Neural progenitor cell (in vitro differentiated cells): ENCODE measurements around the gene MAN1A1. TPM values are rescaled to one million over a fixed set of nuclear protein-coding genes. Genes with fewer than 3 reads are reported as not detected.

Experiments
- DNase-seq: peaks from one replicate; pipeline ENCODE4 v3.0.0-alpha.2; 2016; ENCODE audit warnings: low spot score
- H2AFZ ChIP-seq: fragments of 200-600 bp; sonication (generic); replicated peaks from 2 replicates; pipeline ENCODE4 v1.6.1; 2016; ENCODE audit warnings: antibody characterized with exemption
- H3F3A ChIP-seq: fragments of 200-600 bp; sonication (generic); 2 replicates; pipeline ENCODE4 v1.6.1; 2016; ENCODE audit warnings: antibody characterized with exemption, low read depth
- H3K27ac ChIP-seq: fragments of 200-600 bp; sonication (generic); 2 replicates; pipeline ENCODE4 v1.5.1; 2016; ENCODE audit warnings: mild to moderate bottlenecking
- H3K27me3 ChIP-seq: fragments of 200-600 bp; sonication (generic); 2 replicates; pipeline ENCODE4 v1.6.1; 2016; ENCODE audit warnings: mild to moderate bottlenecking, moderate library complexity
- H3K36me3 ChIP-seq: fragments of 200-600 bp; sonication (generic); 2 replicates; pipeline ENCODE4 v1.5.1; 2016
- H3K4me1 ChIP-seq: fragments of 200-600 bp; sonication (generic); 2 replicates; pipeline ENCODE4 v1.6.1; 2016; ENCODE audit warnings: mixed run types
- H3K4me2 ChIP-seq: fragments of 200-600 bp; sonication (generic); 2 replicates; pipeline ENCODE4 v1.6.1; 2016
- H3K4me3 ChIP-seq: fragments of 200-600 bp; sonication (generic); 2 replicates; pipeline ENCODE4 v1.5.1; 2016
- H3K79me2 ChIP-seq: fragments of 200-600 bp; sonication (generic); 2 replicates; pipeline ENCODE4 v1.6.1; 2016; ENCODE audit warnings: low read depth
- H3K9ac ChIP-seq: fragments of 200-600 bp; sonication (generic); 2 replicates; pipeline ENCODE4 v1.6.1; 2016
- H3K9me3 ChIP-seq: fragments of 200-600 bp; sonication (generic); 2 replicates; pipeline ENCODE4 v1.5.1; 2016; ENCODE audit warnings: low read depth
- H4K20me1 ChIP-seq: fragments of 200-600 bp; sonication (generic); 2 replicates; pipeline ENCODE4 v1.6.1; 2016; ENCODE audit warnings: low read depth
- H3K27ac Mint-ChIP-seq: 3 replicates; pipeline ENCODE4 v1.8.0; 2021; ENCODE audit warnings: mixed read lengths
- H3K27me3 Mint-ChIP-seq: 2 replicates; pipeline ENCODE4 v1.8.0; 2022; ENCODE audit warnings: low read depth, mild to moderate bottlenecking, inconsistent platforms, moderate library complexity, mixed read lengths; ENCODE audit not compliant: insufficient read depth
- H3K36me3 Mint-ChIP-seq: 3 replicates; pipeline ENCODE4 v1.8.0; 2021; ENCODE audit warnings: mixed read lengths
- H3K4me1 Mint-ChIP-seq: 3 replicates; pipeline ENCODE4 v1.8.0; 2021; ENCODE audit warnings: mixed read lengths
- H3K4me3 Mint-ChIP-seq: 3 replicates; pipeline ENCODE4 v1.8.0; 2021; ENCODE audit warnings: mild to moderate bottlenecking, moderate library complexity, mixed read lengths
- H3K9me3 Mint-ChIP-seq: 3 replicates; pipeline ENCODE4 v1.8.0; 2020; ENCODE audit warnings: mixed read lengths
- EZH2 ChIP-seq: fragments of 200-600 bp; sonication (generic); IDR thresholded peaks from 2 replicates; pipeline ENCODE4 v1.6.1; 2017; ENCODE audit warnings: antibody characterized with exemption, mild to moderate bottlenecking, moderate library complexity
- EZH2phosphoT487 ChIP-seq: fragments of 200-600 bp; sonication (generic); IDR thresholded peaks from 2 replicates; pipeline ENCODE4 v1.6.1; 2017; ENCODE audit warnings: antibody characterized with exemption
- total RNA-seq: library from RNA; depleted of rRNA; stranded (reverse); fragments of >200 nt; gene quantifications from 2 replicates; pipeline ENCODE4 v1.2.3, GENCODE V29; 2015; ENCODE audit warnings: low replicate concordance
- TF ChIP-seq, protein P1 (sequence below): fragments of 200-600 bp; sonication (generic); IDR thresholded peaks from 2 replicates; pipeline ENCODE4 v1.5.1; 2017; ENCODE audit warnings: antibody characterized with exemption, mild to moderate bottlenecking

Gene MAN1A1
- total RNA-seq, 1 donor from 2014 or later = 5.2 TPM

DNA sequence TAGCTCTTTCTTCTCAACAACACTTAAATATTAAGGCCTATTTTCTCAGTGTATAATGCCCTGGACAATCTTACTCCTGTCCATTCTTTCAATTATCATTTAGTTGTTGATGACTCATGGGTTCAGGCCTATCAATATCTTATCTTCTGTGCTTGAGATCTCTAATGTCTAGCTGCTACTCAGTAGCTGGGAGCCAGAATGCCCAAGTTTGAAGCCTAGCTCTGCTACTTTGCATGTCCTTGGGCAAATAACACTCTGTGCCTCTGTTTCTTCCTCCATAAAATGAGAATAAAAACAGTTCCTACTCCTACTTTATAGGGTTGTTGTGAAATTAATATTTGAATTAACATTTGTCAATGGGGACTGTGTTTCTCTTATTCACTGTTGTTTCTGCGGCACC lies 69.5 kb downstream of the MAN1A1 start:
- H3K36me3 Mint-ChIP-seq = no peaks in the 10 kb centered on the region
- no peaks in the 10 kb centered on the region for H3K9me3 Mint-ChIP-seq
- no peak overlapping the region for H3K27ac Mint-ChIP-seq
- Histone ChIP-seq H3K27me3 (no peaks in the 10 kb centered on the region), H3K79me2 (no peaks in the 10 kb centered on the region), H2AFZ (no peak overlapping the region), H3K9me3 (no peaks in the 10 kb centered on the region), H3K4me3 (no peak overlapping the region), H3F3A (no peaks in the 10 kb centered on the region), H3K4me1 (no peaks in the 10 kb centered on the region), H4K20me1 (no peaks in the 10 kb centered on the region), H3K27ac (no peak overlapping the region), H3K9ac (no peak overlapping the region), H3K4me2 (no peak overlapping the region), H3K36me3 (no peaks in the 10 kb centered on the region)
- H3K27me3 Mint-ChIP-seq = no peaks in the 10 kb centered on the region
- TF ChIP-seq EZH2phosphoT487 = no peak
- H3K4me1 Mint-ChIP-seq = no peaks in the 10 kb centered on the region
- no peak overlapping the region for H3K4me3 Mint-ChIP-seq
- DNase-seq = no peak

DNA sequence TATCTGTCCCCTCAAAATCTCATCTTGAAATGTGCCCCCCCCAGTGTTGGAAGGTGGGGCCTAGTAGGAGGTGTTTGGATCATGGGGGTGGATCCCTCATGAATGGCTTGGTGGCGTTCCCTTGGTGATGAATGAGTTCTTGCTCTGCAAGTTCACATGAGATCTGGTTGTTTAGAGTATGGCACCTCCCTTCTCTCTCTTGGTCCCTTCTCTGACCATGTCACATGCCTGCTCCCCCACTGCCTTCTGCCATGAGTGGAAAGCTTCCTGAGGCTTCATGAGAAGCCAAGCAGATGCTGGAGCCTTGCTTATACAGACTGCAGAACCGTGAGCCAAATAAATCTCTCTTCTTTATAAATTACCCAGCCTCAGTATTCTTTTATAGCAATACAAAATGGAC lies 70.9 kb downstream of the MAN1A1 start:
- Histone ChIP-seq H2AFZ (no peak overlapping the region), H3K4me3 (no peak overlapping the region), H3K27ac (no peak overlapping the region), H3K27me3 (no peaks in the 10 kb centered on the region), H3K4me1 (no peaks in the 10 kb centered on the region), H3K9me3 (no peaks in the 10 kb centered on the region), H4K20me1 (no peaks in the 10 kb centered on the region), H3K4me2 (no peak overlapping the region), H3K79me2 (no peaks in the 10 kb centered on the region), H3F3A (no peaks in the 10 kb centered on the region), H3K36me3 (no peaks in the 10 kb centered on the region), H3K9ac (no peak overlapping the region)
- DNase-seq = no peak
- H3K27ac Mint-ChIP-seq = no peak overlapping the region
- H3K4me3 Mint-ChIP-seq = no peak overlapping the region
- TF ChIP-seq EZH2 (no peak), EZH2phosphoT487 (no peak)
- TF ChIP-seq, protein P1, sequence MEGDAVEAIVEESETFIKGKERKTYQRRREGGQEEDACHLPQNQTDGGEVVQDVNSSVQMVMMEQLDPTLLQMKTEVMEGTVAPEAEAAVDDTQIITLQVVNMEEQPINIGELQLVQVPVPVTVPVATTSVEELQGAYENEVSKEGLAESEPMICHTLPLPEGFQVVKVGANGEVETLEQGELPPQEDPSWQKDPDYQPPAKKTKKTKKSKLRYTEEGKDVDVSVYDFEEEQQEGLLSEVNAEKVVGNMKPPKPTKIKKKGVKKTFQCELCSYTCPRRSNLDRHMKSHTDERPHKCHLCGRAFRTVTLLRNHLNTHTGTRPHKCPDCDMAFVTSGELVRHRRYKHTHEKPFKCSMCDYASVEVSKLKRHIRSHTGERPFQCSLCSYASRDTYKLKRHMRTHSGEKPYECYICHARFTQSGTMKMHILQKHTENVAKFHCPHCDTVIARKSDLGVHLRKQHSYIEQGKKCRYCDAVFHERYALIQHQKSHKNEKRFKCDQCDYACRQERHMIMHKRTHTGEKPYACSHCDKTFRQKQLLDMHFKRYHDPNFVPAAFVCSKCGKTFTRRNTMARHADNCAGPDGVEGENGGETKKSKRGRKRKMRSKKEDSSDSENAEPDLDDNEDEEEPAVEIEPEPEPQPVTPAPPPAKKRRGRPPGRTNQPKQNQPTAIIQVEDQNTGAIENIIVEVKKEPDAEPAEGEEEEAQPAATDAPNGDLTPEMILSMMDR = no peak
- no peaks in the 10 kb centered on the region for H3K4me1 Mint-ChIP-seq
- no peaks in the 10 kb centered on the region for H3K36me3 Mint-ChIP-seq
- H3K9me3 Mint-ChIP-seq = no peaks in the 10 kb centered on the region
- H3K27me3 Mint-ChIP-seq = no peaks in the 10 kb centered on the region

DNA sequence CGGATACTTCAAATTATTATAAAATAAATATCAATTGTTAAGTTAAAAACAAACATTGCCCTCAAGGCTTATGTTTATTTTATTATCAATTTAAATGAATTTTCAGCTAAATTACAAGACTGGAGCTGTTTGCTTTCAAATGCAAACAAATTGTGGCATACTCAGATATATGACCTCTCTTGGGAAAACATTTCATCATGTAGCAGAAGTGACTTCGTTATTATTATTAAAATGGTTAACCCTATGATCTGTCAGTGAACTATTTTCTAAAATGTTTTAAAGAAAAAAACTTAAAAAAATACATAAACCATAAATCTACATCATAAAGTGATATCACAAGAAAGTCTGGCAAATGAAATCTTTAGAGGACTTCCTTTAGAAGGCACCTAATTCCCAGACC lies 72.5 kb downstream of the MAN1A1 start:
- H3K9ac ChIP-seq = no peak overlapping the region
- Mint-ChIP-seq H3K36me3 (no peaks in the 10 kb centered on the region), H3K27me3 (no peaks in the 10 kb centered on the region), H3K27ac (no peak overlapping the region), H3K4me1 (no peaks in the 10 kb centered on the region), H3K9me3 (no peaks in the 10 kb centered on the region), H3K4me3 (no peak overlapping the region)
- H2AFZ ChIP-seq = no peak overlapping the region
- H4K20me1 ChIP-seq = no peaks in the 10 kb centered on the region
- no peaks in the 10 kb centered on the region for H3K27me3 ChIP-seq
- no peaks in the 10 kb centered on the region for H3K36me3 ChIP-seq
- no peak overlapping the region for H3K4me2 ChIP-seq
- no peaks in the 10 kb centered on the region for H3F3A ChIP-seq
- DNase-seq = no peak
- TF ChIP-seq EZH2phosphoT487 (no peak), EZH2 (no peak)
- H3K79me2 ChIP-seq = no peaks in the 10 kb centered on the region
- H3K4me1 ChIP-seq = no peaks in the 10 kb centered on the region
- H3K9me3 ChIP-seq = no peaks in the 10 kb centered on the region
- H3K27ac ChIP-seq = no peak overlapping the region
- no peak overlapping the region for H3K4me3 ChIP-seq

DNA sequence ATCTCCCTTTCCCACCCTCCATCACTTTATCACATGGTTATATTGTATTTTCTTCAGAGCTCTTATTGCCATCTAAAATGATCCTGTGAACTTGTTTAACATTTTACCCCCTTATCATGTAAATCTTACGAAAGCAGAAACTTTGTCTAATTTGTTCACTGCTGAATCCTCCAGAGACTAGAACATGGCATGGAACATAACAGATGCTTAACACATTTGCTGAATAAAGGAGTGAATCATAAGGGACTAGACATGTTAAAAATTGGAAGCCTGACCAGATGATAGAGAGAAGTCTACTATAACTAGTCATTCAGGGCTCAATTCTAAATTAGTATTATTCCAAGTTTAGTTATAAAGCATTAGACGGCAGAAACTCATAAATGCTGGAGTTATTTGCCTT lies 73.3 kb downstream of the MAN1A1 start:
- Mint-ChIP-seq H3K4me1 (no peaks in the 10 kb centered on the region), H3K4me3 (no peak overlapping the region), H3K36me3 (no peaks in the 10 kb centered on the region), H3K27me3 (no peaks in the 10 kb centered on the region), H3K9me3 (peaks cover 2% of the 10 kb centered on the region), H3K27ac (no peak overlapping the region)
- H3K27ac ChIP-seq = no peak overlapping the region
- DNase-seq = no peak
- no peaks in the 10 kb centered on the region for H3K4me1 ChIP-seq
- H2AFZ ChIP-seq = no peak overlapping the region
- no peaks in the 10 kb centered on the region for H3K36me3 ChIP-seq
- H3K9me3 ChIP-seq = no peaks in the 10 kb centered on the region
- H4K20me1 ChIP-seq = no peaks in the 10 kb centered on the region
- H3K4me2 ChIP-seq = no peak overlapping the region
- no peak overlapping the region for H3K9ac ChIP-seq
- no peaks in the 10 kb centered on the region for H3K27me3 ChIP-seq
- H3K79me2 ChIP-seq = no peaks in the 10 kb centered on the region
- H3F3A ChIP-seq = no peaks in the 10 kb centered on the region
- no peak overlapping the region for H3K4me3 ChIP-seq
- TF ChIP-seq, protein P1 = no peak
- TF ChIP-seq EZH2phosphoT487 = no peak
- no peak for TF ChIP-seq EZH2
